ENCODE data around the gene MEF2B.
"Not testable (repeated sequence)": the region's sequence is repeated elsewhere in the genome, so short reads cannot be mapped to it uniquely, and the experiment has no call there.

The MEF2B gene

GRCh38 chr19:19154768-19155494 lies 15.1 kb downstream of the MEF2B start:
- DNase-seq, result no peak

- no peak for DNase-seq
These were observed 17.2 kb downstream of the MEF2B start for GRCh38 chr19:19152668-19153384.

GRCh38 chr19:19151418-19151817 lies 18.6 kb downstream of the MEF2B start:
- no peak for DNase-seq

GRCh38 chr19:19149435-19149834 lies 20.6 kb downstream of the MEF2B start:
- DNase-seq, result no peak

GRCh38 chr19:19148504-19148903 lies 21.6 kb downstream of the MEF2B start:
- DNase-seq, result not testable (repeated sequence)

GRCh38 chr19:19147344-19147743 lies 22.7 kb downstream of the MEF2B start:
- DNase-seq, result no peak

- no peak for DNase-seq
These were observed 23.2 kb downstream of the MEF2B start for GRCh38 chr19:19146865-19147264.

- peak; percentile 79 to 86 for DNase-seq
These were observed 24.1 kb downstream of the MEF2B start for GRCh38 chr19:19145684-19146608.

- DNase-seq, result no peak
These were observed 24.8 kb downstream of the MEF2B start for GRCh38 chr19:19145281-19145680.

GRCh38 chr19:19142347-19142746 lies 27.7 kb downstream of the MEF2B start:
- DNase-seq, result no peak

- no peak for DNase-seq
These were observed 29.6 kb downstream of the MEF2B start for GRCh38 chr19:19140476-19140875.

GRCh38 chr19:19139876-19140229 lies 30.2 kb downstream of the MEF2B start:
- DNase-seq, result no peak

- DNase-seq, result peak; percentile 97
These were observed 31.7 kb downstream of the MEF2B start, which contains the start of gene TMEM161A for GRCh38 chr19:19138109-19138981. Gene TMEM161A, minus strand, starts transcription at chr19:19138478. Its CDS starts 50 bp downstream, at chr19:19138428.

- DNase-seq, result no peak
These were observed 32.4 kb downstream of the MEF2B start for GRCh38 chr19:19137556-19138108.

GRCh38 chr19:19135713-19136112 lies 34.4 kb downstream of the MEF2B start:
- DNase-seq, result not testable (repeated sequence)

GRCh38 chr19:19134687-19135158 lies 35.3 kb downstream of the MEF2B start:
- DNase-seq, result peak; percentile 45 to 52

- no peak for DNase-seq
These were observed 36.1 kb downstream of the MEF2B start for GRCh38 chr19:19133985-19134384.

- no peak for DNase-seq
These were observed 37.2 kb downstream of the MEF2B start for GRCh38 chr19:19132912-19133311.

- no peak for DNase-seq
These were observed 38.1 kb downstream of the MEF2B start for GRCh38 chr19:19131989-19132388.

- no peak for DNase-seq
These were observed 44.0 kb downstream of the MEF2B start for GRCh38 chr19:19126102-19126501.

GRCh38 chr19:19123386-19123785 lies 46.7 kb downstream of the MEF2B start:
- no peak for DNase-seq

GRCh38 chr19:19122902-19123301 lies 47.2 kb downstream of the MEF2B start:
- no peak for DNase-seq
